Measurements from ENCODE around the gene STK33.

The STK33 gene

DNA sequence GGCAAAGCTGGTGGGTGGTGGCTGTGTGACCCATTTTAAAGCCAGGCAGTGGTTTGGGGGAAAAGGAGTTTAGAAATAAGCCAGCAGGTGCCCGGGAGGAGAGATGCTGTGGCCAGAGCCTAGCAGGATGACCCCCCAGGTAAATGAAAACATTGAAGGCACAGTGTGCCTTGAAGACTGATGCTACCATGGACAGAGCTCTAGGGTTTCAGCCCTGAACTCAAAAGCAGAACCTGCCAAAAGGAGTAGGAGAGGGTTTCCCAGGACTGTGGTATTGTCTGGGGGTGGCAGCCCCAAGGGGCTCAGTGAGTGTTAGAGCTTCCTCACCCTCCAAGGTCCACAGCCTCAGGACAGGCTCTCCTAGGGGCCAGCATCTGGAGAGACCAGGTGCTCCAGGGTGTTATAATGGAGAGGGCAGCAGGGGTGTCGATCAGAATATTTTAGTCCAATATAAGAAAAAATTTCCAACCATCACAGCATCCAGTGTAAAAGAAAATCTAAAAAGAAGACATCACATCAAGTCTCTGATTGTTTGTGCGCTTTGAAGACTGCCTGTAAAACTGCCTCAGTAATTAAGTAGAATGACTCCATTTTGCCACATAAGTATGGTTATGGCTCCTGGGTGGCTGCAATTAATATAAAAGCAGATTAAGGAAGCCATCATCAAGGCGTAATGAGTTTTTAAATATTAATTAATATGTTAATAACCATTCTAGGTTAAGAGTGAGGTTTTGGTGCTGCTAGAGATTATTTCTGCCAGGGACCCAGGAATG is 241.7 kb downstream of the STK33 start:
- no peaks in the 10 kb centered on the region for H3K27me3 ChIP-seq (replicated peaks)
- no peak overlapping the region for H3K4me3 ChIP-seq (ENCODE audit: low read depth, low read length)
- in situ Hi-C loops (cut with HindIII; ENCODE audit: low pct_ligation_motif_present, low sequenced_read_pairs), result no loop called here
- no peaks in the 10 kb centered on the region for H3K36me3 ChIP-seq (replicated peaks)
- no peak overlapping the region for H3K27ac ChIP-seq
- TF ChIP-seq, protein P1, sequence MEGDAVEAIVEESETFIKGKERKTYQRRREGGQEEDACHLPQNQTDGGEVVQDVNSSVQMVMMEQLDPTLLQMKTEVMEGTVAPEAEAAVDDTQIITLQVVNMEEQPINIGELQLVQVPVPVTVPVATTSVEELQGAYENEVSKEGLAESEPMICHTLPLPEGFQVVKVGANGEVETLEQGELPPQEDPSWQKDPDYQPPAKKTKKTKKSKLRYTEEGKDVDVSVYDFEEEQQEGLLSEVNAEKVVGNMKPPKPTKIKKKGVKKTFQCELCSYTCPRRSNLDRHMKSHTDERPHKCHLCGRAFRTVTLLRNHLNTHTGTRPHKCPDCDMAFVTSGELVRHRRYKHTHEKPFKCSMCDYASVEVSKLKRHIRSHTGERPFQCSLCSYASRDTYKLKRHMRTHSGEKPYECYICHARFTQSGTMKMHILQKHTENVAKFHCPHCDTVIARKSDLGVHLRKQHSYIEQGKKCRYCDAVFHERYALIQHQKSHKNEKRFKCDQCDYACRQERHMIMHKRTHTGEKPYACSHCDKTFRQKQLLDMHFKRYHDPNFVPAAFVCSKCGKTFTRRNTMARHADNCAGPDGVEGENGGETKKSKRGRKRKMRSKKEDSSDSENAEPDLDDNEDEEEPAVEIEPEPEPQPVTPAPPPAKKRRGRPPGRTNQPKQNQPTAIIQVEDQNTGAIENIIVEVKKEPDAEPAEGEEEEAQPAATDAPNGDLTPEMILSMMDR (IDR thresholded peaks at IDR 0.05; ENCODE audit: low read depth, low read length, missing control alignments), result no peak
- no peak for DNase-seq

DNA sequence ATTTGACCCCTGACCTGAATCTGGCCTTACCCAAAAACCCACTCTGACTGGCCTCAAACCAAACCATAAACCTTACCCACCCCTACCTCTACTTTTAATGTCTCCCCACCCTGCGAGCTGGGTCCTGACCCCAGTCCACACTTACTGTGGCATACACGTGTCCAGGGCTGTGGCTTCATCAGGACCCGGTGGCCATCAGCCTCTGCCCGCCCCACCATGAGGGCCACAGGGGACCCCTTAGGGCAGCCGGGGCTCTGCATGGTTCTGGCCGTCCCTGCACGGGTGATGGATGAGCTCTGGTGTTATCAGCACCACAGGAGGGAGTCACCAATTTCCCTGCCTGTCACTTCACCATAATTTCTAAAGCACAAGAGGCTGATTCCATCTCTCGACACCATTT is 242.8 kb downstream of the STK33 start:
- in situ Hi-C loops (cut with HindIII; ENCODE audit: low pct_ligation_motif_present, low sequenced_read_pairs), result no loop called here
- Histone ChIP-seq H3K4me3 (ENCODE audit: low read depth, low read length) (no peak overlapping the region), H3K27me3 (replicated peaks) (no peaks in the 10 kb centered on the region), H3K36me3 (replicated peaks) (no peaks in the 10 kb centered on the region), H3K27ac (no peak overlapping the region)
- TF ChIP-seq, protein P1 (IDR thresholded peaks at IDR 0.05; ENCODE audit: low read depth, low read length, missing control alignments), result no peak
- DNase-seq, result no peak

DNA sequence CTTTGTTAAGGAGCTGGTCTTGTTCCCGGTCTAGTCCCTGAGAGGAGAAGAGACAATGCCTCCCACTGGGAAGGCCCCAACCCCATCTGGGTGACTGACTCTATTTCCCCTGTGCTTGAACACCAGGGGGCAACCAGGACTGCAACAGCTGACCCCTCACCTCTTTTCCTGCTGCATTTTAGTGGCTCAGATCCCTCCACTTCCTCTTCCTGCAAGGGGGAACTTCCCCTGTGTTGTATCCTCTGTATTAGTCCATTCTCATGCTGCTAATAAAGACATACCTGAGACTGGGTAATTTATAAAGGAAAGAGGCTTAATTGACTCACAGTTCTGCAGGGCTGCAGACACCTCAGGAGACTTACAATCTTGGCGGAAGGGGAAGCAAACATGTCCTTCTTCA is 246.1 kb downstream of the STK33 start:
- in situ Hi-C loops (cut with HindIII; ENCODE audit: low pct_ligation_motif_present, low sequenced_read_pairs), result no loop called here
- Histone ChIP-seq H3K4me3 (ENCODE audit: low read depth, low read length) (no peak overlapping the region), H3K27ac (no peak overlapping the region), H3K36me3 (replicated peaks) (no peaks in the 10 kb centered on the region), H3K27me3 (replicated peaks) (no peaks in the 10 kb centered on the region)
- no peak for DNase-seq
- TF ChIP-seq, protein P1 (IDR thresholded peaks at IDR 0.05; ENCODE audit: low read depth, low read length, missing control alignments), result no peak

DNA sequence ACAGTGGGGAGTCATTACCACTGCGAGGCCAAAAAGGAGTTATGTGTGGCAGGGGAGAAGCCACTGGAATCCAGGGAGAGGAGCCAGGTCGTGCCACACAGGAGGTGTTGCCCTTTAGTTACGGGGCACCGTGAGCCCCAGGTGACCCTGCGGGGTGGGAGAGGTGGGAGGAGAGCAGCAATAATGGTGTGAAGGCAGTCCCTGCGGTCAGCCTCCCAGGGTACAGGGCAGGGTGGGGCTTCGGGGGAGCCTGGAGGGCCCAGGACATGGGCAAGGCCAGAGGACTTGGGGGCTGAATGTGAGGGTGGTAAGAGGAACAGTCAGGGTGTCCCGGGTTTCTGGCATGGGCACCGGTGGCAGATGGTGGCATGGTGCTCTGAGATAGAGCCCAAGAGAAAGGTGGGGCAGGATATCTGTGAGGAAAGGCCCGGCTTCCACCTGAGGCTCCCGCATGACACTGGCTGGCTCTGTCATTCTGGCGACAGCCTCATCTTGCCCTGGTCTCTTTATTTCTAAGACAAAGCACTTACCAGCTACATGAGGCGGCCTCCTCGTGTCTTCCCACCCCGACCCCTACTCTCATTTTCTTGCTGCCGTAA is 247.8 kb downstream of the STK33 start:
- TF ChIP-seq, protein P1 (IDR thresholded peaks at IDR 0.05; ENCODE audit: low read depth, low read length, missing control alignments), result no peak
- H3K27me3 ChIP-seq (replicated peaks), result no peaks in the 10 kb centered on the region
- H3K4me3 ChIP-seq (ENCODE audit: low read depth, low read length), result no peak overlapping the region
- in situ Hi-C loops (cut with HindIII; ENCODE audit: low pct_ligation_motif_present, low sequenced_read_pairs), result no loop called here
- no peak for DNase-seq
- H3K27ac ChIP-seq, result no peak overlapping the region
- H3K36me3 ChIP-seq (replicated peaks), result no peaks in the 10 kb centered on the region

DNA sequence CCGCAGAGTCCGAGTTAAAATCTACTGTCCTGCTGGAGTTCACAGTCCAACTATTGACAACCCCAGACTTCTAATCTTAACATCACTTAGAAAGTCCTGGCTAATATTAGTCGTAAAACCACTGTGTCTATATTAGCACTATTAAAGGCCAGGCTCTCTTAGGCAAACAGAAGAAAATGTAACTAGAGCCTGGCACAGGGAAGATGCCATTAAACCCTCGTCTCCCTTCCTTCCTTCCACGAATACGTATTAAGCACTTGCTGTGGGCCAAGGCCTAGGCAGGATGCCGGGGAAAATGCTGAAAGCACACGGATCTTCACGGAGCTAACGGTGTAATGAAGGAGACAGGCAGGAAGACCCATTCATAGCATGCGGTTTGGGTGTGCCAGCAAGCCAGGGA is 248.8 kb downstream of the STK33 start:
- Histone ChIP-seq H3K27ac (no peak overlapping the region), H3K27me3 (replicated peaks) (no peaks in the 10 kb centered on the region), H3K36me3 (replicated peaks) (no peaks in the 10 kb centered on the region), H3K4me3 (ENCODE audit: low read depth, low read length) (no peak overlapping the region)
- no peak for DNase-seq
- in situ Hi-C loops (cut with HindIII; ENCODE audit: low pct_ligation_motif_present, low sequenced_read_pairs), result no loop called here
- TF ChIP-seq, protein P1 (IDR thresholded peaks at IDR 0.05; ENCODE audit: low read depth, low read length, missing control alignments), result no peak

All from brain microvascular endothelial cell (primary cell).